ENCODE results near the gene NBPF6. TPM values are rescaled to one million over a fixed set of nuclear protein-coding genes. Genes with fewer than 3 reads are reported as not detected.

Gene NBPF6
- total RNA-seq, 1 experiment from 2014 or later: 0.07 TPM

Other genes with a start within 250 kb of the NBPF6 start
- gene SLC25A24, start 250.0 kb upstream of the NBPF6 start, total RNA-seq (2014; rRNA removed): 30.3 and 33.4 TPM in 2 replicates
- gene NBPF4, start 206.3 kb upstream of the NBPF6 start, total RNA-seq (2014; rRNA removed): 0.07 TPM in 1 of 2 replicates, not detected in the other
- gene EEIG2, start 109.8 kb downstream of the NBPF6 start, total RNA-seq (2014; rRNA removed): 5.2 and 6.2 TPM in 2 replicates
- 1.1 and 1.3 TPM in 2 replicates for gene HENMT1, start 210.8 kb downstream of the NBPF6 start, total RNA-seq (2014; rRNA removed)
- 20.2 and 21.9 TPM in 2 replicates for gene PRPF38B, start 242.0 kb downstream of the NBPF6 start, total RNA-seq (2014; rRNA removed)

Data from PC-3 (cell line).